Measurements from ENCODE around the gene EFNA5. TPM values are rescaled to one million over a fixed set of nuclear protein-coding genes. Genes with fewer than 3 reads are reported as not detected.

EFNA5 gene
- total RNA-seq, 2 donors from 2014 or later = 6.0 to 13.5 TPM

GRCh38 chr5:107665036-107665570 lies 5.6 kb downstream of the EFNA5 start:
- Histone ChIP-seq H3K9me3 (no peaks in the 10 kb centered on the region), H3K27ac (no peak overlapping the region), H3K4me1 (ENCODE audit: control insufficient read depth in 1 of 2, low read depth in 2 of 2) (peaks cover 11 to 17% of the 10 kb centered on the region in 2 donors), H3K36me3 (no peaks in the 10 kb centered on the region), H3K27me3 (replicated peaks; ENCODE audit: insufficient read depth) (no peaks in the 10 kb centered on the region), H3K4me3 (no peak overlapping the region)
- no peak for ATAC-seq (ENCODE audit: insufficient number of reproducible peaks, low FRiP score, low read depth)
- no peak for DNase-seq (ENCODE audit: low spot score)
- TF ChIP-seq CTCF (IDR thresholded peaks at IDR 0.05) = no peak

- Histone ChIP-seq H3K4me1 (ENCODE audit: control insufficient read depth in 1 of 2, low read depth in 2 of 2) (peaks cover 11 to 17% of the 10 kb centered on the region in 2 donors), H3K4me3 (no peak overlapping the region), H3K9me3 (no peaks in the 10 kb centered on the region), H3K27ac (no peak overlapping the region), H3K27me3 (replicated peaks; ENCODE audit: insufficient read depth) (no peaks in the 10 kb centered on the region), H3K36me3 (no peaks in the 10 kb centered on the region)
- no peak for DNase-seq (ENCODE audit: low spot score)
- no peak for ATAC-seq (ENCODE audit: insufficient number of reproducible peaks, low FRiP score, low read depth)
- TF ChIP-seq CTCF (IDR thresholded peaks at IDR 0.05) = no peak
Measured at GRCh38 chr5:107663697-107664096, 7.0 kb downstream of the EFNA5 start.

GRCh38 chr5:107661650-107662044 lies 9.1 kb downstream of the EFNA5 start:
- no peak for TF ChIP-seq CTCF (IDR thresholded peaks at IDR 0.05)
- Histone ChIP-seq H3K4me3 (no peak overlapping the region), H3K36me3 (no peaks in the 10 kb centered on the region), H3K4me1 (ENCODE audit: control insufficient read depth in 1 of 2, low read depth in 2 of 2) (peaks cover 8 to 10% of the 10 kb centered on the region in 2 donors), H3K9me3 (no peaks in the 10 kb centered on the region), H3K27ac (no peak overlapping the region), H3K27me3 (replicated peaks; ENCODE audit: insufficient read depth) (no peaks in the 10 kb centered on the region)
- DNase-seq (ENCODE audit: low spot score) = no peak
- no peak for ATAC-seq (ENCODE audit: insufficient number of reproducible peaks, low FRiP score, low read depth)

DNA sequence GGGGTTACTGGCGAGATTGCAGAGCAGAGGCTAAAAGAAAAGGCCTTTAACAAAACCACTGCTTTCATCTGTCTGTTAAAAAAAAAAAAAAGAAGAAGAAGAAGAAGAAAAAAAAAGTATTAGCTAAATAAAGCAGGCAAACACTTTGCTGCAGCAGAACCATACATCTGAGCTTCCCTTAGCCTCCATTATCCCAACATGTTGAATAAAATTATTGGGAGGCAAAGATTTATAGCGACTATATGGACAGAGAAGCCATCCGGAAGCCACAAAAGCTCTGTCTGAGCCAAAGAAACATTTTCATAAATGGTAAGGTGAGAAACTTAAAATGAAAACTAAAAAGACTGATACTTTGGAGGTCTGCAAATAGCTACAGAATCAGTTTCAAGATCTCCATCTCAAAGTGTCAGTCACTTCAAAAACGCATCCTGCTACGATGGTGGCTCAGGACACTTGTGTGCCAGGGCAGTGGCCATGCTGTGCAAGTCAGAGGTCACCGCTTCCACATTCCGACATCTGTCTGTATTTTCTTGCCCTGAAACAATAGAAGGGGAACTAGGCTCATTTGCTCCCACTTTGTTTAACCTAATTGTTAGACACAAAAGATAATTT lies 9.6 kb downstream of the EFNA5 start:
- H3K27me3 ChIP-seq (replicated peaks; ENCODE audit: insufficient read depth) = no peaks in the 10 kb centered on the region
- no peak overlapping the region for H3K4me3 ChIP-seq
- ATAC-seq (ENCODE audit: insufficient number of reproducible peaks, low FRiP score, low read depth) (no peak), DNase-seq (ENCODE audit: low spot score) (no peak)
- H3K4me1 ChIP-seq (ENCODE audit: control insufficient read depth in 1 of 2, low read depth in 2 of 2) = peaks cover 7 to 8% of the 10 kb centered on the region in 2 donors
- H3K36me3 ChIP-seq = no peaks in the 10 kb centered on the region
- no peaks in the 10 kb centered on the region for H3K9me3 ChIP-seq
- no peak overlapping the region for H3K27ac ChIP-seq
- no peak for TF ChIP-seq CTCF (IDR thresholded peaks at IDR 0.05)

- Histone ChIP-seq H3K27me3 (replicated peaks; ENCODE audit: insufficient read depth) (no peaks in the 10 kb centered on the region), H3K4me3 (no peak overlapping the region), H3K9me3 (no peaks in the 10 kb centered on the region), H3K36me3 (no peaks in the 10 kb centered on the region), H3K4me1 (ENCODE audit: control insufficient read depth in 1 of 2, low read depth in 2 of 2) (peaks cover 0 to 12% of the 10 kb centered on the region in 2 donors), H3K27ac (no peak overlapping the region)
- no peak for ATAC-seq (ENCODE audit: insufficient number of reproducible peaks, low FRiP score, low read depth)
- no peak for TF ChIP-seq CTCF (IDR thresholded peaks at IDR 0.05)
- DNase-seq (ENCODE audit: low spot score) = no peak
Measured at GRCh38 chr5:107658528-107658927, 12.2 kb downstream of the EFNA5 start.
